Naive thymus-derived CD8-positive, alpha-beta T cell (primary cell): ENCODE results near the gene ARHGEF37. TPM values are rescaled to one million over a fixed set of nuclear protein-coding genes. Genes with fewer than 3 reads are reported as not detected.
A peak's percentile ranks its signal among the peaks of the same experiment; 100 is the strongest.
"Not testable (repeated sequence)": the region's sequence is repeated elsewhere in the genome, so short reads cannot be mapped to it uniquely, and the experiment has no call there.

Source experiments
- ATAC-seq, 2 donors: fragments of 150-1000 bp; cut with Tn5 transposase in 1 of 2; sonication (Bioruptor Pico), chemical (Tn5 transposase) in 1 of 2; 1 replicate in 1 of 2; 2 replicates in 1 of 2; pipeline ENCODE4 v1.10.0; 2021; ENCODE audit warnings: mild to moderate bottlenecking in 2 of 2, moderate library complexity in 2 of 2
- POLR2A ChIA-PET: fragments of 350-600 bp; sonication (Branson Sonifier 250); formaldehyde crosslinking; loops from one replicate; lab custom pipeline; 2021; ENCODE audit warnings: antibody characterized with exemption; lab: Charles Lee
- DNase-seq, 10 donors: peaks; one replicate each; pipeline versions ENCODE4 v3.0.0 to v3.0.0-alpha.2; 2020 to 2022
- H3K27ac Mint-ChIP-seq, 10 donors: one replicate each; pipeline ENCODE4 v1.8.0; 2020 to 2022; ENCODE audit warnings: mild to moderate bottlenecking in 10 of 10, mixed read lengths in 10 of 10, moderate library complexity in 4 of 10, inconsistent platforms in 1 of 10
- H3K27me3 Mint-ChIP-seq, 5 donors: one replicate each; pipeline ENCODE4 v1.8.0; 2021 to 2022; ENCODE audit warnings: mixed read lengths in 5 of 5
- H3K36me3 Mint-ChIP-seq, 3 donors: one replicate each; pipeline ENCODE4 v1.8.0; 2020 to 2022; ENCODE audit warnings: mixed read lengths in 3 of 3, mild to moderate bottlenecking in 2 of 3, inconsistent platforms in 1 of 3
- H3K4me1 Mint-ChIP-seq, 4 donors: one replicate each; pipeline ENCODE4 v1.8.0; 2021 to 2022; ENCODE audit warnings: mixed read lengths in 4 of 4
- H3K4me3 Mint-ChIP-seq, 10 donors: one replicate each; pipeline ENCODE4 v1.8.0; 2020 to 2022; ENCODE audit warnings: mild to moderate bottlenecking in 10 of 10, mixed read lengths in 10 of 10, moderate library complexity in 6 of 10, inconsistent platforms in 1 of 10
- H3K9me3 Mint-ChIP-seq, 9 donors: one replicate each; pipeline ENCODE4 v1.8.0; 2020 to 2022; ENCODE audit warnings: mixed read lengths in 9 of 9, mild to moderate bottlenecking in 3 of 9, inconsistent platforms in 1 of 9, moderate library complexity in 1 of 9
- polyA plus RNA-seq, 3 donors: library from polyadenylated mRNA; unstranded; fragments of 300-500 nt; fragmentation: Illumina TruSeq; gene quantifications; one replicate each; pipeline ENCODE4 v1.2.3, GENCODE V29; 2021
- total RNA-seq, 8 experiments: library from RNA in 2 of 8; stranded (reverse) in 2 of 8; gene quantifications; one replicate each; pipeline ENCODE4 v1.2.3 and lab custom pipeline; 2021 to 2026

The ARHGEF37 gene
- total and polyA plus RNA-seq, 5 experiments from 2014 or later: 1.2 TPM; not detected in 4

DNA sequence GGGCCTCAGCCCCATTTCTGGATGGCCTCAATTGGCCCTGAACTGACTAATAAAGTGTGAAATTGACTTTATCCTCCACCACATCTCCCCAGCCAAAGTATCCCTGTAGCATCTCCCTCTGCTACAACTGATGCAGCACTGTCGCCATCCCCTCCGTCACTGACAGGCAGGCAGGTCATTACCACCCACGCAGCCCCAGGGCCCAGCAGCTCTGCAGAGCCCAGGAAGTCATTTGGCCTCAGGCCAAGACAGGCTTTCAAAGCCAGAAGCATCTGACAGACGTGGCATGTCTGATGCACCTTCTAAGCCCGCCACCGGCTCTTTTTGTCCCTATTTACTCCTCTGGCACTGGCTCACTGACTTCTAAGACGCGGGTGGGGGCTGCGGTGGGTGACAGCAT lies 65.3 kb downstream of the ARHGEF37 start:
- POLR2A ChIA-PET: no interaction called here
- peak overlapping the region; percentile 2 to 91 (median 72) for H3K27ac Mint-ChIP-seq

DNA sequence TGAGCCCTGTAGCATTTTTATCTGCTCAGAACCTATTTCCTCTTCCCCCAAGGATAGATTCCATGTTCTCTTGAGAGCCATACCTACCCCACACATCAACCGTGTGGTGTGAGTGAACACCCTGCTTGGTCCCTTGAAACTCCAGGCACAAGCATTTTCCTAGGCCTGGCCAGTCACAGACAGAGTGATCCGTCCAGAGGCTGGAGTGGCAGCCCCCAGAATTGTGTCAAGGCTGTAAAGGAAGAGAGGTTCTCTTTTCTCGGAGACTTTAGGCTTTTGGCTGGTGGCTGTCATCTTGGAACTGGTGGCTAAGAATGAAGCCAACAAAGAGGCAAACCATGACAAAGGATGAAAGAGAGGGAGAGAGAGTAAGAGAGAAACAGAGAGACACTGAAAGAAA lies 66.0 kb downstream of the ARHGEF37 start:
- ATAC-seq (no peak), DNase-seq (no peak)
- H3K9me3 Mint-ChIP-seq: no peaks in the 10 kb centered on the region
- H3K36me3 Mint-ChIP-seq: no peaks in the 10 kb centered on the region
- H3K27me3 Mint-ChIP-seq: no peaks in the 10 kb centered on the region
- H3K27ac Mint-ChIP-seq: peak overlapping the region in 5 of 10 donors; percentile 33 to 91 (median 59)
- H3K4me1 Mint-ChIP-seq: peaks cover 10 to 24% (median 15%) of the 10 kb centered on the region in 4 donors
- POLR2A ChIA-PET: interaction anchor here (0.5 kb wide), 1 partner anchor 94 kb away, joined by 3 read pairs; no protein-coding TSS in a partner anchor
- H3K4me3 Mint-ChIP-seq: no peak overlapping the region

More for the DNA sequence above, 65.3 kb downstream of the ARHGEF37 start:
- peak; percentile 91 to 93 for ATAC-seq
- Mint-ChIP-seq H3K9me3 (no peaks in the 10 kb centered on the region), H3K36me3 (no peaks in the 10 kb centered on the region), H3K4me1 (peaks cover 10 to 24% (median 15%) of the 10 kb centered on the region in 4 donors), H3K4me3 (peak overlapping the region in 4 of 10 donors; percentile 2 to 33 (median 16)), H3K27me3 (no peaks in the 10 kb centered on the region)
- peak; percentile 34 to 82 (median 69) for DNase-seq

DNA sequence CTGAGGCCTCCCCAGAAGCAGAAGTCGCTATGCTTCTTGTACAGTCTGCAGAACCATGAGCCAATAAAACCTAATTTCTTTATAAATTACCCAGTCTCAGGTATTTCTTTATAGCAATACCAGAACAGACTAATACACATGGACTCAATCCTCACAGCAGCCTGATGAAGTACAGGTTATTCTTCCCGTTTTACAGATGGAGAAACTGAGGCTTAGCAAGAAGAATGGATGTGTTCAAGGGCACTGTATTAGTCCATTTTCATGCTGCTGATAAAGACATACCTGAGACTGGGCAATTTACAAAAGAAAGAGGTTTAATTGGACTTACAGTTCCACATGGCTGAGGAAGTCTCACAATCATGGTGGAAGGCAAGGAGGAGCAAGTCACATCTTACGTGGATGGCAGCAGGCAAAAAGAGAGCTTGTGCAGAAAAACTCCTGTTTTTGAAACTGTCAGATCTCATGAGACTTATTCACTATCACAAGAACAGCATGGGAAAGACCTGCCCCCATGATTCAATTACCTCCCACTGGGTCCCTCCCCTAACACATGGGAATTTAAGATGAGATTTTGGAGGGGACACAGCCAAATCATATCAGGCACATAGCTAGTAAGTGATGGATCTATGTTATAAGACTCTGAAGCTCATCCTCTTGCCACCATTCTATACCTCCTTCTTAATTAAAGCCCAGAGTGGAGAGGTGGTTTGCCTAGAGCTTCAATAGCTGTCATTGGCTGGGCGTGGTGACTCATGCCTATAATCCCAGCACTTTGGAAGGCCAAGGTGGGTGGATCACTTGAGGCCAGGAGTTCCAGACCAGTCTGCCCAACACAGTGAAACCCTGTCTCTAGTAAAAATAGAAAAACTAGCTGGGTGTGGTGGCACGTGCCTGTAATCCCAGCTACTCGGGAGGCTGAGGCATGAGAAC lies 67.4 kb downstream of the ARHGEF37 start:
- POLR2A ChIA-PET, H3K36me3 Mint-ChIP-seq, H3K27me3 Mint-ChIP-seq, H3K9me3 Mint-ChIP-seq: not testable (repeated sequence)
- Mint-ChIP-seq H3K4me3 (peak overlapping the region in 1 of 10 donors; percentile 20), H3K4me1 (peaks cover 10 to 24% (median 15%) of the 10 kb centered on the region in 4 donors), H3K27ac (peak overlapping the region in 1 of 10 donors; percentile 59)
- DNase-seq (peak in 2 of 10 donors; percentile 36 to 44), ATAC-seq (peak in 1 of 2 donors; percentile 27)

DNA sequence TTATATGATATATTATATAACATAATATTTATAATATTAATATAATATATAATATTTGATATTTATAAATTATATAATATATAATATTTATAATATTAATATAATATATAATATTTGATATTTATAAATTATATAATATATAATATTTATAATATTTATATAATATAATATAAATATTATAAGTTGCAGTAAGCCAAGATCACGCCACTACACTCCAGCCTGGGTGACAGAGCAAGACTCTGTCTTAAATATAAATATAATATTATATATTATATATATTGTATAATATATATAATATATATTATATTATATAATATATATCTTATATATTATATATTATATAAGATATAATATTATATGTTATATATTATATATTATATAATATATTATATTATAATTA lies 68.4 kb downstream of the ARHGEF37 start:
- H3K9me3 Mint-ChIP-seq, H3K4me3 Mint-ChIP-seq, H3K27ac Mint-ChIP-seq, H3K36me3 Mint-ChIP-seq, ATAC-seq, POLR2A ChIA-PET, DNase-seq, H3K27me3 Mint-ChIP-seq: not testable (repeated sequence)
- H3K4me1 Mint-ChIP-seq: peaks cover 10 to 24% (median 15%) of the 10 kb centered on the region in 4 donors

DNA sequence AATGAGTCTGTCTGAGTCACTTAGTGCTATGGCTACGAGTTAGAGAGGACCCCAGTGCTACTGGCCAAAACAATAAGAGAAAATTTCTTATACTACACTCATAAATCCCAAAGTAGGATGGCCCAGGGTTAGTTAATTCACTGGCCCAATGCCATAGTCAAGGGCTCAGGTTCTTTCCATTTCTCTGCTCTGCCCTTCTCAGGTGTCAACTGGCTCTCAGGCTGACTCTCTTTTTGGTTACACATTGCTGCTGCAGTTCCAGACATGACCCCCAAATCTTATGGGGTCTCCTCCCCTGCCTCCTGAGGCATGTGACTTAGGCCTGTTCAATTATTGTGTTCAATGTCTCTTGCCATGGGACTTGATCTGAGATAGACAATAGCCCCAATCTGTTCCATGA lies 70.4 kb downstream of the ARHGEF37 start:
- peaks cover 3 to 20% (median 10%) of the 10 kb centered on the region in 4 donors for H3K4me1 Mint-ChIP-seq
- ATAC-seq (peak; percentile 62), DNase-seq (peak in 2 of 10 donors; percentile 48 to 55)
- peak overlapping the region in 1 of 10 donors; percentile 27 for H3K27ac Mint-ChIP-seq
- H3K4me3 Mint-ChIP-seq: peak overlapping the region in 1 of 10 donors; percentile 33
- peaks cover 0 to 2% (median 1%) of the 10 kb centered on the region in 9 donors for H3K9me3 Mint-ChIP-seq
- peaks cover 0 to 3% (median 0%) of the 10 kb centered on the region in 5 donors for H3K27me3 Mint-ChIP-seq
- peaks cover 0 to 2% (median 0%) of the 10 kb centered on the region in 3 donors for H3K36me3 Mint-ChIP-seq
- POLR2A ChIA-PET: no interaction called here

DNA sequence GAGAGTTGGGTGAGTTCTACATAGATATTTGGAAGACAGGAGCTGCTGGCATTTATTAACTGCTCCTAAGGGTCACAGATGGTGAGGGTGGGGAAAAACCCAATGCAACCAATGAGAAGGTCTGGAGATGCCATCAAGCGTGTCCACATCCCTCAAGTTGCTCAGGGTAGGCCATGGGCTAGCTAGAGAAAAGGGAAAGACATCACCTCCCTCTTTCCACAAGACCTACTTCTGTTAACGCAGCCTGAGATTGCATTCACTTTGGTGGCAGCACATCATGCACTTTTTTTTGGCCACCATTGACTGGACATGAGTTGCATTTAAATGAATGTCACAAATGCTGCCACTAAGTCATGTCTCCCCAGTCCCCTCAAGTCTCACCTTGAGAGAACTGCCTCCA lies 71.4 kb downstream of the ARHGEF37 start:
- ATAC-seq: no peak
- DNase-seq: no peak
- Mint-ChIP-seq H3K36me3 (peaks cover 0 to 12% (median 0%) of the 10 kb centered on the region in 3 donors), H3K27me3 (peaks cover 0 to 13% (median 3%) of the 10 kb centered on the region in 5 donors), H3K4me1 (peaks cover 0 to 10% (median 2%) of the 10 kb centered on the region in 4 donors), H3K27ac (peak overlapping the region in 1 of 10 donors; percentile 74), H3K4me3 (no peak overlapping the region), H3K9me3 (peaks cover 0 to 12% (median 6%) of the 10 kb centered on the region in 9 donors)
- POLR2A ChIA-PET: no interaction called here

DNA sequence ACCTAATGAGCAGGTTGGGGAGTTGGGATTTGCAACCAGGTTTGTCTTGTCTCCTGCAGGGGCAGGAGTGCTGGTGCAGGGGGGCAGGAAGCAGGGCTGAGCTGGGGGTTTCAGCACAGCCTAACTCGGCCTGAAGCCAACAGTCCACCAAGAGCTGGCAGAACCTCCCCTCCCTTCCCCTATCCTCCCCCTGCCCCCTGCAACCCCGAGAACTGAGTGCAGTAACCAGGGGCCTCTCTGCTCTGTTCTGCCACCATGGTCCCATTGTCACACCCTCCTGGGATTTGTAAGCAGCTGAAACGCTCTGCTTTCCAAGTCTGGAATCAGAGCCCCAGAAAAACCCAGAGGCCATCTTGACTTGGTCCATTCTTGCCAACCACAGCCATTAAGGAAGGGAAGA lies 72.9 kb downstream of the ARHGEF37 start:
- Mint-ChIP-seq H3K36me3 (peaks cover 0 to 13% (median 0%) of the 10 kb centered on the region in 3 donors), H3K9me3 (peaks cover 0 to 16% (median 6%) of the 10 kb centered on the region in 9 donors), H3K27ac (no peak overlapping the region), H3K4me1 (no peaks in the 10 kb centered on the region), H3K27me3 (peaks cover 0 to 25% (median 12%) of the 10 kb centered on the region in 5 donors), H3K4me3 (no peak overlapping the region)
- ATAC-seq (no peak), DNase-seq (no peak)
- POLR2A ChIA-PET: interaction anchor here (0.6 kb wide), 1 partner anchor 78 kb away, joined by 3 read pairs; no protein-coding TSS in a partner anchor

DNA sequence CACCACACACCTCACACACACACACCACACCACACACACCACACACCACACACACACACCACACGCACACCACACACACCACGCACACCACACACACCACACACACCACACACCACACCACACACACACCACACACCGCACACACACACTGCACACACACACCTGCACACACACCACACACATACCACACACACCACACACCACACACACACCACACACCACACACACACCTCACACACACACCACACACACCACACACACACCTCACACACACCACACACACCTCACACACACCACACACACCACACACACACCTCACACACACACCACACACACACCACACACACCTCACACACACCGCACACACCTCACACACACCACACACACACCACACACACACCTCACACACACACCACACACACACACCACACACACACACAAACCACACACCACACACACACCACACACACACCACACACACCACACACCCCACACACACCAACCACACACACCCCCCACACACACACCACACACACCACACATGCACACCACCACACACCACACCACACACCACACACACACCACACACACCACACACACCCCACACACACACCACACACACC lies 73.7 kb downstream of the ARHGEF37 start:
- H3K9me3 Mint-ChIP-seq: peaks cover 0 to 16% (median 6%) of the 10 kb centered on the region in 9 donors
- no peak overlapping the region for H3K27ac Mint-ChIP-seq
- POLR2A ChIA-PET: interaction anchor here (0.6 kb wide), 1 partner anchor 77 kb away, joined by 3 read pairs; no protein-coding TSS in a partner anchor
- no peak for ATAC-seq
- H3K36me3 Mint-ChIP-seq: peaks cover 0 to 13% (median 0%) of the 10 kb centered on the region in 3 donors
- no peaks in the 10 kb centered on the region for H3K4me1 Mint-ChIP-seq
- peaks cover 0 to 33% (median 12%) of the 10 kb centered on the region in 5 donors for H3K27me3 Mint-ChIP-seq
- DNase-seq: no peak
- no peak overlapping the region for H3K4me3 Mint-ChIP-seq

DNA sequence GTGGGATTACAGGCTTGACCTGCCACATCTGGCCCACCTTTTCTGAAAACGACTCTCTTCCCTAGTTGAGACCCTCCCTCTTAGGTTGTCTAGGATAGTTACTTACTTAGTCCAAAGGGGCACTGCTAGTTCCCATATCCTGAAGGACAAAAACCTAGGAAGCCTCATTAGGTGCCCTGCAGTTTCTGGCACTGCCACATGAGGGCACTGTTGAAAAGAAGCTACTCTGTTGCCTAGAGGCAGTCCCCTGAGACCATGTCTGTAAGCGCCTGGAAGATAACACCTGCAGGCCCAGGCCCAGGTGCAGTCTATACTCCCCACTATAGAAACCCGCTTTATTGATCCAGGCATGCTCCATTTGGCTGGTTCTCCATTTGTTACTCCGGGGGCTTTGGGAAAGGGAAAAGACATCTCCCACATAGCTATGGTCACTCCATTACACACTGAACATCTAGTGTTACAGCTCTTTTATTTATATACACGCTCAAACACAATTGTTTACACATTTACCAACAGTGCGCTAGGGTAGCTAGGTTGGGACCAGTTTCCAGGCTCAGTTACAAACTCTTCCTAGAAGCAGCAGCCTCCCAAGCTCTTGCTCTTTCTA lies 75.4 kb downstream of the ARHGEF37 start:
- ATAC-seq (no peak), DNase-seq (peak in 1 of 10 donors; percentile 16)
- peaks cover 0 to 48% (median 13%) of the 10 kb centered on the region in 5 donors for H3K27me3 Mint-ChIP-seq
- no peak overlapping the region for H3K4me3 Mint-ChIP-seq
- H3K27ac Mint-ChIP-seq: no peak overlapping the region
- peaks cover 0 to 16% (median 6%) of the 10 kb centered on the region in 9 donors for H3K9me3 Mint-ChIP-seq
- H3K36me3 Mint-ChIP-seq: peaks cover 0 to 13% (median 0%) of the 10 kb centered on the region in 3 donors
- POLR2A ChIA-PET: no interaction called here
- H3K4me1 Mint-ChIP-seq: no peaks in the 10 kb centered on the region

DNA sequence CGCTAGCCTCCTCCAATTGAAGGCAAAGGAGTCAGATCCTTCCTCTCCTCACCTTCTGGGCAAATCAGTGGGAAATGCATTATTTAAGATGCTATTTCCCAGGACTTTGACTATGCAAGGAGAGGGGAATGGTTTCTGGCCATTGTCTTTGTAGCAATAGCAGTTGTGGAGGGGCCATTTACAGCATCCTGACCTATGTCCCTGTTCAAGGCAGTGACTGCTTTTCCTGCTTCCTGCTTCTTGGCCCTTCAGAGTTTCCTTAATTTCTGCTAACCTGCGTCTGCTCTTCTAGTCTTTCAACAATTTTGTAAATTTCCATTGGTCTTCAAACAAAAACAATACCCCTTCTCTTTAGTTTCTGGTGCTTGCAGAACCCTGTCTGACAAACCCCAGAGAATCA lies 76.0 kb downstream of the ARHGEF37 start:
- no peak overlapping the region for H3K4me3 Mint-ChIP-seq
- peaks cover 0 to 13% (median 0%) of the 10 kb centered on the region in 3 donors for H3K36me3 Mint-ChIP-seq
- DNase-seq (no peak), ATAC-seq (no peak)
- H3K27me3 Mint-ChIP-seq: peaks cover 0 to 48% (median 13%) of the 10 kb centered on the region in 5 donors
- no peaks in the 10 kb centered on the region for H3K4me1 Mint-ChIP-seq
- H3K9me3 Mint-ChIP-seq: peaks cover 0 to 16% (median 6%) of the 10 kb centered on the region in 9 donors
- POLR2A ChIA-PET: no interaction called here
- no peak overlapping the region for H3K27ac Mint-ChIP-seq

DNA sequence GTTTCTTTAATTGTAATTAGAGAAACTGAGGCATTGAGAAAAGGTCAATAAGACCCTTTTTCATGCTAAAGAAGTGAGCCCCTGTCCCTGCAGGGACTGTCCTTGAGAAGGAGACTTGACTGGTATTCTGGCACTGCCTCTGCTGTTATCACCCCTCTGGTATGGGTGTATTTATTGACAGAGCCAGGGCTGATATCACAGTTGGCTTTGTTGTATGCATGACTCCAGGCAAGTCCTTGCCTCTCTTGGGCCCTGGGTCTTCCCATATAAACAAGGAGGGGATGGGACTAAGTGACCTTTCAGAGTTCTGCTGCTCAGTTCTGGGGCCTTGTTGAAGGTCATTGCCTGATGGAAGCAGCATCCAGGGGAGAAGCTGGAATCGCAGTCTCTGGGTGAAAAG lies 77.0 kb downstream of the ARHGEF37 start:
- Mint-ChIP-seq H3K9me3 (peaks cover 0 to 16% (median 6%) of the 10 kb centered on the region in 9 donors), H3K36me3 (peaks cover 0 to 13% (median 0%) of the 10 kb centered on the region in 3 donors), H3K4me3 (no peak overlapping the region), H3K27me3 (peaks cover 0 to 48% (median 13%) of the 10 kb centered on the region in 5 donors), H3K4me1 (no peaks in the 10 kb centered on the region), H3K27ac (no peak overlapping the region)
- no peak for DNase-seq
- ATAC-seq: no peak
- POLR2A ChIA-PET: no interaction called here

DNA sequence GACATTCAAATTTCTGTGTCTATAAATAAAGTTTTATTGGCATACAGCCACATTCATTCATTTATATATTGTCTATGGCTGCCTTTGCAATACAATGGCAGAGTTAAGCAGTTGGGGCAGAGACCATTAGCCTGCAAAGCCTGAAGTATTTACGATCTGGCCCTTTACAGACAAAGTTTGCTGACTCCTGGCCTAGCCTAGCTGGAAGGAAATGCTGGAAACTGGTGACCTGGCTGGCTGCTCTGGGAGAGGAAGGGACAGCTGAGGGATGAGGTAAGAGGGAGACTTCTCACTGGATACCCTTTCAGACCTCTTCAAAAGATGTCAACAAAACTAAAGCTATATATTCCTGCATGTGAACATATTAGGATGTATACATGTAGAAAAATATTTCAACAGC lies 82.8 kb downstream of the ARHGEF37 start:
- H3K27me3 Mint-ChIP-seq: peaks cover 0 to 32% (median 5%) of the 10 kb centered on the region in 5 donors
- peaks cover 0 to 4% (median 2%) of the 10 kb centered on the region in 4 donors for H3K4me1 Mint-ChIP-seq
- POLR2A ChIA-PET: no interaction called here
- H3K36me3 Mint-ChIP-seq: peaks cover 0 to 19% (median 11%) of the 10 kb centered on the region in 3 donors
- DNase-seq: no peak
- no peak overlapping the region for H3K27ac Mint-ChIP-seq
- no peak for ATAC-seq
- H3K9me3 Mint-ChIP-seq: peaks cover 3 to 35% (median 17%) of the 10 kb centered on the region in 9 donors
- no peak overlapping the region for H3K4me3 Mint-ChIP-seq
